ENCODE data around the gene SLC16A7.

GRCh38 chr12:59629890-59630289, 34.1 kb downstream of the SLC16A7 start:
- TF ChIP-seq CTCF (IDR thresholded peaks at IDR 0.05 in 8 of 11, conservative IDR thresholded peaks at IDR 0.05 in 3 of 11) (no peak), POLR2A (IDR thresholded peaks at IDR 0.05) (no peak), POLR2AphosphoS5 (IDR thresholded peaks at IDR 0.05) (no peak)
